Measurements from ENCODE around the gene SLC4A4. TPM values are rescaled to one million over a fixed set of nuclear protein-coding genes. Genes with fewer than 3 reads are reported as not detected.

SLC4A4 gene
- total RNA-seq, 4 donors from 2014 or later: 6.6 to 26.8 (median 25.3) TPM

- Histone ChIP-seq H3K27me3 (no peaks in the 10 kb centered on the region), H3K27ac (no peak overlapping the region), H3K9me3 (no peaks in the 10 kb centered on the region), H3K36me3 (no peaks in the 10 kb centered on the region), H3K4me3 (no peak overlapping the region), H3K4me1 (no peaks in the 10 kb centered on the region)
- DNase-seq: no peak
- TF ChIP-seq POLR2A (IDR thresholded peaks at IDR 0.05) (no peak), CTCF (IDR thresholded peaks at IDR 0.05) (no peak)
These were observed 202.7 kb downstream of the SLC4A4 start for GRCh38 chr4:71541541-71541940.

DNA sequence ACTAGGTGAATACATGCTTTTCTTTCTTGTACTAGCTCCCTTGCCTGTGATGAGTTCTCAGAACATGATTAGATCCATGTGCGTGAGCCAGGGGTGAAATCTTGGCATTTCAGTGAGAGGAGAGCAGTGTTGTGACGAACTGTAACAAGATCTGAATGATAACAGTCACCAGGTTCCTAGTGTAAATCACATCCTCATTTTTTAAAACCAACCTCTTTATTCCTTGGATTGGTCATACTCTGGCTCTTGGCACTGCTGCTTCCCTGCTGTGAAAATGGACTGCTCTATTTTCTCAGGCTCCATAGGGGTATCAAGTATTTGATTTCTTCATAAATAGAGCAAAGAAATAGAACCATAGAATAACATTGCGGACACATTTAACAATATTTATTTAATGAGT lies 206.3 kb downstream of the SLC4A4 start:
- Histone ChIP-seq H3K36me3 (no peaks in the 10 kb centered on the region), H3K4me1 (no peaks in the 10 kb centered on the region), H3K27ac (no peak overlapping the region), H3K4me3 (no peak overlapping the region), H3K27me3 (no peaks in the 10 kb centered on the region), H3K9me3 (no peaks in the 10 kb centered on the region)
- DNase-seq: no peak
- TF ChIP-seq CTCF (IDR thresholded peaks at IDR 0.05): no peak
- TF ChIP-seq POLR2A (IDR thresholded peaks at IDR 0.05): no peak

DNA sequence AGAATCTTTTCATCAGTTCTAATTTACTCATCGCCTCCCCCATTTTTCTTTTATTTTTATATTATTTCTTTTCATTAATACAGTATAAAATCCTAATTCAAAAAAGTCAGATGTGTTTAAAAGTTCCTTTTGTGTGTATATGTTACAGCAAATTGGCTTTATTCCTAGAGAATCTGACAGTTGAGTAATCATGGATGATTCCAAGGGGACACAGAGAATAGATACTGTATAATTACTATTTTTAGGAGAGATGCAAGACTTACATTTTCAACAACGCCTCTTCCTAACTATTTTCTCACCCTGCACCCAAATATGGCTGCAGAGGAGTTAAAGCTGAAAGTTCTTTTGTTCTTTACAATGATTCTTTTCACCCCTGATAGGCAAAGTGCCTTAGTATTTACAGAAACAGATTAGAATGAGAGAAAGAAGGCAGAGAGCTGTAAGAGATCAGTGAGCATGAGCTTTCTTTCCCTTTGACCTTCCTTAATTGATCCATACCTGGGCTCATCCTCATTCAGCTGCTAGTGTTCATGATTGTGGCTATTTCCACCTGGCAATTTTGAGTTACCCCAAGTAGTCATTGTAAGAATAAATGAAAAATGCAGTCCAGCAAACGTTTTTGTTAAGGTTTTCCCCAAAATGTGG lies 210.8 kb downstream of the SLC4A4 start:
- Histone ChIP-seq H3K27me3 (no peaks in the 10 kb centered on the region), H3K4me1 (no peaks in the 10 kb centered on the region), H3K27ac (no peak overlapping the region), H3K36me3 (no peaks in the 10 kb centered on the region), H3K9me3 (no peaks in the 10 kb centered on the region), H3K4me3 (no peak overlapping the region)
- DNase-seq: no peak
- TF ChIP-seq CTCF (IDR thresholded peaks at IDR 0.05) (no peak), POLR2A (IDR thresholded peaks at IDR 0.05) (no peak)

- TF ChIP-seq CTCF (IDR thresholded peaks at IDR 0.05) (no peak), POLR2A (IDR thresholded peaks at IDR 0.05) (no peak)
- no peaks in the 10 kb centered on the region for H3K9me3 ChIP-seq
- DNase-seq: no peak
- H3K27ac ChIP-seq: no peak overlapping the region
- no peaks in the 10 kb centered on the region for H3K27me3 ChIP-seq
- H3K4me1 ChIP-seq: no peaks in the 10 kb centered on the region
- no peak overlapping the region for H3K4me3 ChIP-seq
- H3K36me3 ChIP-seq: no peaks in the 10 kb centered on the region
These were observed 211.7 kb downstream of the SLC4A4 start for GRCh38 chr4:71550220-71551165.

GRCh38 chr4:71553605-71554004 lies 214.8 kb downstream of the SLC4A4 start:
- no peaks in the 10 kb centered on the region for H3K27me3 ChIP-seq
- no peaks in the 10 kb centered on the region for H3K36me3 ChIP-seq
- no peak overlapping the region for H3K4me3 ChIP-seq
- no peak for DNase-seq
- TF ChIP-seq POLR2A (IDR thresholded peaks at IDR 0.05) (no peak), CTCF (IDR thresholded peaks at IDR 0.05) (peak in 4 of 6 experiments; percentile 29 to 77 (median 70))
- no peak overlapping the region for H3K27ac ChIP-seq
- H3K9me3 ChIP-seq: no peaks in the 10 kb centered on the region
- no peaks in the 10 kb centered on the region for H3K4me1 ChIP-seq

Measured in Peyer's patch (tissue), 4 donors.